ENCODE data around the gene HBA1. TPM values are rescaled to one million over a fixed set of nuclear protein-coding genes. Genes with fewer than 3 reads are reported as not detected.
A peak's percentile ranks its signal among the peaks of the same experiment; 100 is the strongest.

HBA1 gene
- total RNA-seq, 1 donor: not detected

GRCh38 chr16:180101-180675 is 3.7 kb downstream of the HBA1 start, which contains the start of gene HBQ1:
TSS of gene HBQ1 (plus strand) at chr16:180459. CDS start at chr16:180487, 28 bp downstream.
- H3K4me3 ChIP-seq (ENCODE audit: low read depth, low read length): peak within 1 kb of the TSS; percentile 50
- DNase-seq (ENCODE audit: low read depth): peak; percentile 34
- TF ChIP-seq CTCF (IDR thresholded peaks at IDR 0.05; ENCODE audit: insufficient read depth, low read depth, low read length): peak; percentile 41

- DNase-seq (ENCODE audit: low read depth): peak; percentile 64
- no peak for TF ChIP-seq CTCF (IDR thresholded peaks at IDR 0.05; ENCODE audit: insufficient read depth, low read depth, low read length)
- H3K4me3 ChIP-seq (ENCODE audit: low read depth, low read length): peak overlapping the region; percentile 50
These were observed 4.4 kb downstream of the HBA1 start for GRCh38 chr16:180681-181564.

DNA sequence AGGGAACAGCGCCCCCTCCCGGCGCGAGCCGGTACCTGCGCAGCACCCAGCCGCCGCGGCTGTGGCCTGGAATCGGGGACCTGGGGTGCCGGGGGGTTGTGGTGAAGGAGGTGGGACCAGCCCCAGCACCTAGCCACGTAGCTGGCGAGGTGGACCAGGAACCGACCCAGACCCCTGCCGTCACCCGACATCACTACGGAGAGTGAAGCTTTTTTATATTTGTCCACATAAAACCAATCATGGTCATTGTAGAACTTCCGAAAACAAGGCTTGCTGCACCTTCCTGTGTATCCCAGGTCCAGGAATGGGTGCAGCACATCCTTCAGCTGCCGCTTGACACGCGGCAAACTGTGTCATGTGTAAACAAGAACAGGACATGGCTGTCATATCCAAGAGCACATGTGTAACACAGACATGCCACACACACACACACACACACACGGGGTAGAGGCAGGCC is 5.1 kb downstream of the HBA1 start:
- H3K4me3 ChIP-seq (ENCODE audit: low read depth, low read length): no peak overlapping the region
- peak; percentile 96 for TF ChIP-seq CTCF (IDR thresholded peaks at IDR 0.05; ENCODE audit: insufficient read depth, low read depth, low read length)
- no peak for DNase-seq (ENCODE audit: low read depth)

GRCh38 chr16:183005-183404 is 6.5 kb downstream of the HBA1 start:
- TF ChIP-seq CTCF (IDR thresholded peaks at IDR 0.05; ENCODE audit: insufficient read depth, low read depth, low read length): no peak
- no peak for DNase-seq (ENCODE audit: low read depth)

GRCh38 chr16:185213-185612 is 8.7 kb downstream of the HBA1 start:
- TF ChIP-seq CTCF (IDR thresholded peaks at IDR 0.05; ENCODE audit: insufficient read depth, low read depth, low read length): no peak
- DNase-seq (ENCODE audit: low read depth): no peak
- H3K4me3 ChIP-seq (ENCODE audit: low read depth, low read length): no peak overlapping the region

More at GRCh38 chr16:183005-183404, 6.5 kb downstream of the HBA1 start:
- H3K4me3 ChIP-seq (ENCODE audit: low read depth, low read length): no peak overlapping the region

DNA sequence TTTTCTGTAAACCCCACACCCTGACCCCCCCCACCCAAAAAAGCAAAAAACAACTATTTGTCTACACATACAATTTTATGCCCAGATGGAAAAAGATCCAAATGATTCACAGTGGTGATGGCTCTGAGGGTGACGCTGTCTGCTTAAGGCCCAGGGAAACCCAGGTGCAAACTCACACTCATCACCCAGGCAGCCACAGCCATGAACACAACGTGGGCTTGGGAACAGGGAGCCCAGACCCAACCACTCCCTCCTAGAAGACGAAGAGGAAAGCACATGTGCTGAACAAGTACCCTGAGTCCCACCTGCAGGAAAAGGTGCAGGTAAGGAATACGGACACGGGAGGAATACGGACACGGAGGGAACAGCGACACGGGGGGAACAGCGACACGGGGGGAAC is 9.2 kb downstream of the HBA1 start:
- TF ChIP-seq CTCF (IDR thresholded peaks at IDR 0.05; ENCODE audit: insufficient read depth, low read depth, low read length): no peak
- DNase-seq (ENCODE audit: low read depth): no peak
- no peak overlapping the region for H3K4me3 ChIP-seq (ENCODE audit: low read depth, low read length)

Measured in fibroblast of villous mesenchyme (primary cell).